SH-SY5Y (cell line): ENCODE results near the gene CD101.

Experiments
- GATA2 ChIP-seq: IDR thresholded peaks from 2 replicates; pipeline ENCODE4 v1.6.1; 2011; ENCODE audit warnings: mild to moderate bottlenecking, low read depth, low read length
- GATA3 ChIP-seq: IDR thresholded peaks from 2 replicates; pipeline ENCODE4 v1.6.1; 2011; ENCODE audit warnings: low read depth, mild to moderate bottlenecking, low read length, moderate library complexity

CD101 gene

GRCh38 chr1:117084231-117084630, 82.7 kb downstream of the CD101 start:
- TF ChIP-seq GATA3 = no peak
- no peak for TF ChIP-seq GATA2
